T-cell (primary cell): ENCODE results near the gene ROBO2. TPM values are rescaled to one million over a fixed set of nuclear protein-coding genes. Genes with fewer than 3 reads are reported as not detected.

Source experiments
- ATAC-seq, 4 experiments: fragments of 200-7000 bp in 3 of 4; fragments of 150-1000 bp in 1 of 4; cut with Tn5 transposase; replicated peaks in 1 of 4; 1 replicate in 3 of 4; 2 replicates in 1 of 4; pipeline ENCODE4 v1.10.0; 2021; ENCODE audit warnings: moderate library complexity in 3 of 4, mild to moderate bottlenecking in 2 of 4, moderate number of reproducible peaks in 1 of 4
- CTCF ChIA-PET, 2 donors: fragments of 300-600 bp; sonication (Branson Sonifier 250); formaldehyde crosslinking; loops; one replicate each; lab custom pipeline; 2022; ENCODE audit warnings: antibody characterized with exemption in 2 of 2; lab: Charles Lee
- POLR2A ChIA-PET, 2 donors: fragments of 300-600 bp; sonication (Branson Sonifier 250); formaldehyde crosslinking; loops; one replicate each; lab custom pipeline; 2022; ENCODE audit warnings: antibody characterized with exemption in 2 of 2; lab: Charles Lee
- DNase-seq, 35 experiments: peaks; one replicate each; pipeline versions ENCODE4 v3.0.0 to v3.0.0-alpha.2; 2013 to 2023
- H3K27ac ChIP-seq: one replicate; pipeline ENCODE4 v1.5.1; 2013; ENCODE audit warnings: low read length
- H3K27me3 ChIP-seq, 2 experiments: replicated peaks in 1 of 2; 1 replicate in 1 of 2; 2 replicates in 1 of 2; pipeline versions ENCODE4 v1.6.1 to v1.7.0; 2013; ENCODE audit warnings: low read length in 1 of 2, mixed read lengths in 1 of 2; ENCODE audit not compliant: control insufficient read depth in 2 of 2, insufficient read depth in 2 of 2; ENCODE audit errors: extremely low read depth in 1 of 2
- H3K36me3 ChIP-seq, 2 donors: 1 replicate in 1 of 2; 2 replicates in 1 of 2; pipeline versions ENCODE4 v1.6.1 to v1.7.0; 2013; ENCODE audit warnings: low read length in 1 of 2; ENCODE audit not compliant: control insufficient read depth in 2 of 2, insufficient read depth in 1 of 2; ENCODE audit errors: extremely low read depth in 1 of 2
- H3K4me1 ChIP-seq, 2 experiments: 1 replicate in 1 of 2; 2 replicates in 1 of 2; pipeline versions ENCODE4 v1.6.1 to v1.7.0; 2013; ENCODE audit warnings: low read length in 2 of 2, mixed read lengths in 1 of 2; ENCODE audit not compliant: insufficient read depth in 2 of 2, control insufficient read depth in 1 of 2; ENCODE audit errors: extremely low read depth in 1 of 2
- H3K4me3 ChIP-seq, 2 donors: 1 replicate in 1 of 2; 2 replicates in 1 of 2; pipeline versions ENCODE4 v1.5.1 to v1.7.0; 2013; ENCODE audit warnings: mild to moderate bottlenecking in 2 of 2, low read length in 1 of 2, moderate library complexity in 1 of 2; ENCODE audit not compliant: control insufficient read depth in 1 of 2; ENCODE audit errors: extremely low read depth in 1 of 2
- H3K9me3 ChIP-seq: 2 replicates; pipeline ENCODE4 v1.7.0; 2013
- H3K27ac Mint-ChIP-seq, 2 donors: one replicate each; pipeline ENCODE4 v1.8.0; 2020 to 2021; ENCODE audit warnings: mild to moderate bottlenecking in 2 of 2, mixed read lengths in 2 of 2
- H3K27me3 Mint-ChIP-seq, 2 donors: one replicate each; pipeline ENCODE4 v1.8.0; 2021 to 2022; ENCODE audit warnings: mixed read lengths in 2 of 2
- H3K36me3 Mint-ChIP-seq: one replicate; pipeline ENCODE4 v1.8.0; 2021; ENCODE audit warnings: mixed read lengths
- H3K4me1 Mint-ChIP-seq, 3 donors: one replicate each; pipeline ENCODE4 v1.8.0; 2020 to 2022; ENCODE audit warnings: mixed read lengths in 3 of 3, mild to moderate bottlenecking in 1 of 3
- H3K4me3 Mint-ChIP-seq, 3 donors: one replicate each; pipeline ENCODE4 v1.8.0; 2020 to 2022; ENCODE audit warnings: mild to moderate bottlenecking in 3 of 3, mixed read lengths in 3 of 3, moderate library complexity in 3 of 3
- H3K9me3 Mint-ChIP-seq, 3 donors: one replicate each; pipeline ENCODE4 v1.8.0; 2020 to 2022; ENCODE audit warnings: mixed read lengths in 3 of 3
- WGBS: methylation state at CpG from one replicate; pipeline ENCODE4 v1.1.5; 2013; ENCODE audit warnings: missing lambda C conversion rate; ENCODE audit not compliant: insufficient coverage; 5-methylcytosine and 5-hydroxymethylcytosine counted together
- total RNA-seq, 35 experiments: library from RNA in 6 of 35; stranded (reverse) in 6 of 35; fragments of 120-200 nt in 1 of 35; gene quantifications; one replicate each; pipeline versions ENCODE4 v1.2.1 to v1.2.4 and lab custom pipeline; 2013 to 2026

ROBO2 gene
- total RNA-seq, 5 donors from 2014 or later (not counting 1 experiment from before 2014, with no cell fraction given): not detected

DNA sequence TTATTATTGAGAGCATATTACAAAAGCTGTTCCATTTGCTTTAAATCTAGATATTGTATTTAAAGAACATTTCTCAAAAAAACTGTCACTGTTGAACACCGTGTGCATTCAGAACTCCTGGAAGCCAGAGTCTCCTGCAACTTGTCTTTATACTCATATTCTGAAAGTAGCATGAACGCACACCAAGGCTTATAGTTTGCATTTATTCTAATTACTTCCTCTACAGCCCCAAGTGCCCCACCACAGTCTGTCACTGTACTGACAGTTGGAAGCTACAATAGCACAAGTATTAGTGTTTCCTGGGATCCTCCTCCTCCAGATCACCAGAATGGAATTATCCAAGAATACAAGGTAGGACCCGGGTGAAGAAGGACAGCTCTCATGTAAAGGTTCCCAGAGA is 537.4 kb downstream of the ROBO2 start:
- no peaks in the 10 kb centered on the region for H3K36me3 Mint-ChIP-seq
- no peak overlapping the region for H3K27ac Mint-ChIP-seq
- Histone ChIP-seq H3K27ac (no peak overlapping the region), H3K4me3 (no peak overlapping the region), H3K36me3 (no peaks in the 10 kb centered on the region), H3K4me1 (no peaks in the 10 kb centered on the region), H3K9me3 (no peaks in the 10 kb centered on the region), H3K27me3 (no peaks in the 10 kb centered on the region)
- peaks cover 0 to 17% (median 11%) of the 10 kb centered on the region in 3 donors for H3K9me3 Mint-ChIP-seq
- ATAC-seq: no peak
- WGBS: 0% methylated on average over 2 of the region's 3 CpGs
- no peaks in the 10 kb centered on the region for H3K4me1 Mint-ChIP-seq
- DNase-seq: no peak
- POLR2A ChIA-PET: no interaction called here
- H3K27me3 Mint-ChIP-seq: no peaks in the 10 kb centered on the region
- CTCF ChIA-PET: no interaction called here
- H3K4me3 Mint-ChIP-seq: no peak overlapping the region

GRCh38 chr3:77586216-77586615 is 546.3 kb downstream of the ROBO2 start:
- H3K9me3 Mint-ChIP-seq: peaks cover 5 to 27% (median 10%) of the 10 kb centered on the region in 3 donors
- Histone ChIP-seq H3K4me3 (no peak overlapping the region), H3K9me3 (no peaks in the 10 kb centered on the region), H3K4me1 (no peaks in the 10 kb centered on the region), H3K27me3 (no peaks in the 10 kb centered on the region), H3K36me3 (no peaks in the 10 kb centered on the region), H3K27ac (no peak overlapping the region)
- CTCF ChIA-PET: interaction anchor here in 1 of 2 donors (0.6 kb wide), 1 partner anchor 26 kb away, joined by 3 read pairs; no protein-coding TSS in a partner anchor
- H3K4me1 Mint-ChIP-seq: no peaks in the 10 kb centered on the region
- DNase-seq (no peak), ATAC-seq (no peak)
- H3K27me3 Mint-ChIP-seq: no peaks in the 10 kb centered on the region
- POLR2A ChIA-PET: no interaction called here
- no CpG with 5 or more reads among the region's 4 CpGs for WGBS
- no peak overlapping the region for H3K27ac Mint-ChIP-seq
- H3K36me3 Mint-ChIP-seq: no peaks in the 10 kb centered on the region
- H3K4me3 Mint-ChIP-seq: no peak overlapping the region

DNA sequence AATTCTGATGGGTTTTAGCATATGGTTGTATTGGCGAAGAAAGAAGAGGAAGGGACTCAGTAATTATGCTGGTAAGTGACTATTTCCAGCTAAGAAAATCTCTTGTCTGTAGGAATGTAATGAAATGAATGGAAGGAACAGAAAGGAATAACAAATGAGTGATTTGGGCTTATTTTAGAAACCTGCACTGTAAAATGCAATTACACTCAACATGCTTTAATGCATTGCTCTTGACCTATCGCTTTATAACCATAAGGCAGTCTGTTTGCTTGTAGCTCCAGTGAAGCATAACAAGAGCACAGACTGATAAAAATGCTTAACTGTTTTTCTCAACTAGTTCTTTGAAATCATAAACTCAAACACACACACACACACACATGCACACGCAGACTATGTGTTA is 549.0 kb downstream of the ROBO2 start:
- H3K9me3 Mint-ChIP-seq: peaks cover 3 to 29% (median 7%) of the 10 kb centered on the region in 3 donors
- no peaks in the 10 kb centered on the region for H3K36me3 ChIP-seq
- H3K4me1 ChIP-seq: no peaks in the 10 kb centered on the region
- H3K36me3 Mint-ChIP-seq: no peaks in the 10 kb centered on the region
- 94% methylated on average over 2 of the region's 3 CpGs for WGBS
- no peak overlapping the region for H3K4me3 ChIP-seq
- H3K27me3 ChIP-seq: no peaks in the 10 kb centered on the region
- no peak overlapping the region for H3K27ac ChIP-seq
- no peaks in the 10 kb centered on the region for H3K4me1 Mint-ChIP-seq
- DNase-seq: no peak
- no peak overlapping the region for H3K27ac Mint-ChIP-seq
- CTCF ChIA-PET: no interaction called here
- no peaks in the 10 kb centered on the region for H3K27me3 Mint-ChIP-seq
- POLR2A ChIA-PET: no interaction called here
- no peak overlapping the region for H3K4me3 Mint-ChIP-seq
- no peak for ATAC-seq
- H3K9me3 ChIP-seq: no peaks in the 10 kb centered on the region

GRCh38 chr3:77590191-77590590 is 550.3 kb downstream of the ROBO2 start:
- Histone ChIP-seq H3K27ac (no peak overlapping the region), H3K27me3 (no peaks in the 10 kb centered on the region), H3K9me3 (no peaks in the 10 kb centered on the region), H3K36me3 (no peaks in the 10 kb centered on the region), H3K4me1 (no peaks in the 10 kb centered on the region), H3K4me3 (no peak overlapping the region)
- H3K4me1 Mint-ChIP-seq: no peaks in the 10 kb centered on the region
- H3K9me3 Mint-ChIP-seq: peaks cover 3 to 28% (median 3%) of the 10 kb centered on the region in 3 donors
- CTCF ChIA-PET: no interaction called here
- no peak for DNase-seq
- no peak for ATAC-seq
- no peaks in the 10 kb centered on the region for H3K36me3 Mint-ChIP-seq
- H3K27ac Mint-ChIP-seq: no peak overlapping the region
- POLR2A ChIA-PET: no interaction called here
- H3K4me3 Mint-ChIP-seq: no peak overlapping the region
- H3K27me3 Mint-ChIP-seq: no peaks in the 10 kb centered on the region
- WGBS: no CpG with 5 or more reads among the region's 3 CpGs

DNA sequence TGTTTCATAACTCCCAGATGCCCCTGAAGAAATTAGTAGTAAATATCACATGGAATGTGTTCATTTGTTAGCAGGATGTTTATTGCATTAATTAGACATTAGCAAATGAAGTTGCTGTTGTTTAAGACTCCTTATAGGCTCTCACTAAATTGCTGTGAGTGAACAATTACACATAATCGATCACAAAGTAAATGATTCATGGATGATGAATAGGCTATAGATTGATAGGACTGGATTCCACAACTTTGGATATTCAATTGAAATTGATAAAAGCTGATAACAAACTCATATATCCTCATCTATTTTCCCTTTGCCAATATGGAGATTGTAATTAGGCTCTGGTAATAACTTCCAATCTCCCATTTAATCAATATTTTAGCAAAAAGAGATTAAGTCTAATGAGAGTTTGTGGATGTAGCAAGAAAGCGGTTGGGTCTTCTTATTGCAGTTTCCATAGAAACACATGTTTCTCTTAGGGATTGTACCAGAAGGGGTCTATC is 555.5 kb downstream of the ROBO2 start:
- no peak overlapping the region for H3K4me3 Mint-ChIP-seq

GRCh38 chr3:77599948-77600347 is 560.0 kb downstream of the ROBO2 start:
- WGBS: no CpG with 5 or more reads among the region's 1 CpG
- ChIA-PET POLR2A (no interaction called here), CTCF (no interaction called here)
- Mint-ChIP-seq H3K4me1 (no peaks in the 10 kb centered on the region), H3K36me3 (no peaks in the 10 kb centered on the region), H3K27me3 (no peaks in the 10 kb centered on the region), H3K27ac (no peak overlapping the region), H3K9me3 (peaks cover 9 to 31% (median 27%) of the 10 kb centered on the region in 3 donors), H3K4me3 (no peak overlapping the region)
- Histone ChIP-seq H3K36me3 (no peaks in the 10 kb centered on the region), H3K27me3 (no peaks in the 10 kb centered on the region), H3K4me1 (no peaks in the 10 kb centered on the region), H3K9me3 (no peaks in the 10 kb centered on the region), H3K4me3 (no peak overlapping the region), H3K27ac (no peak overlapping the region)
- DNase-seq: no peak
- no peak for ATAC-seq

More for the DNA sequence above, 555.5 kb downstream of the ROBO2 start:
- Histone ChIP-seq H3K36me3 (no peaks in the 10 kb centered on the region), H3K9me3 (no peaks in the 10 kb centered on the region), H3K27ac (no peak overlapping the region), H3K4me1 (no peaks in the 10 kb centered on the region), H3K27me3 (no peaks in the 10 kb centered on the region), H3K4me3 (no peak overlapping the region)
- no peak for DNase-seq
- no CpG with 5 or more reads among the region's 2 CpGs for WGBS
- H3K9me3 Mint-ChIP-seq: peaks cover 8 to 31% (median 13%) of the 10 kb centered on the region in 3 donors
- no peak overlapping the region for H3K27ac Mint-ChIP-seq
- no peaks in the 10 kb centered on the region for H3K4me1 Mint-ChIP-seq
- ChIA-PET POLR2A (no interaction called here), CTCF (no interaction called here)
- ATAC-seq: no peak
- no peaks in the 10 kb centered on the region for H3K27me3 Mint-ChIP-seq
- no peaks in the 10 kb centered on the region for H3K36me3 Mint-ChIP-seq
